Measurements from ENCODE around the gene TRAFD1.
"Not testable (repeated sequence)": the region's sequence is repeated elsewhere in the genome, so short reads cannot be mapped to it uniquely, and the experiment has no call there.

Gene TRAFD1, protein sequence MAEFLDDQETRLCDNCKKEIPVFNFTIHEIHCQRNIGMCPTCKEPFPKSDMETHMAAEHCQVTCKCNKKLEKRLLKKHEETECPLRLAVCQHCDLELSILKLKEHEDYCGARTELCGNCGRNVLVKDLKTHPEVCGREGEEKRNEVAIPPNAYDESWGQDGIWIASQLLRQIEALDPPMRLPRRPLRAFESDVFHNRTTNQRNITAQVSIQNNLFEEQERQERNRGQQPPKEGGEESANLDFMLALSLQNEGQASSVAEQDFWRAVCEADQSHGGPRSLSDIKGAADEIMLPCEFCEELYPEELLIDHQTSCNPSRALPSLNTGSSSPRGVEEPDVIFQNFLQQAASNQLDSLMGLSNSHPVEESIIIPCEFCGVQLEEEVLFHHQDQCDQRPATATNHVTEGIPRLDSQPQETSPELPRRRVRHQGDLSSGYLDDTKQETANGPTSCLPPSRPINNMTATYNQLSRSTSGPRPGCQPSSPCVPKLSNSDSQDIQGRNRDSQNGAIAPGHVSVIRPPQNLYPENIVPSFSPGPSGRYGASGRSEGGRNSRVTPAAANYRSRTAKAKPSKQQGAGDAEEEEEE

DNA sequence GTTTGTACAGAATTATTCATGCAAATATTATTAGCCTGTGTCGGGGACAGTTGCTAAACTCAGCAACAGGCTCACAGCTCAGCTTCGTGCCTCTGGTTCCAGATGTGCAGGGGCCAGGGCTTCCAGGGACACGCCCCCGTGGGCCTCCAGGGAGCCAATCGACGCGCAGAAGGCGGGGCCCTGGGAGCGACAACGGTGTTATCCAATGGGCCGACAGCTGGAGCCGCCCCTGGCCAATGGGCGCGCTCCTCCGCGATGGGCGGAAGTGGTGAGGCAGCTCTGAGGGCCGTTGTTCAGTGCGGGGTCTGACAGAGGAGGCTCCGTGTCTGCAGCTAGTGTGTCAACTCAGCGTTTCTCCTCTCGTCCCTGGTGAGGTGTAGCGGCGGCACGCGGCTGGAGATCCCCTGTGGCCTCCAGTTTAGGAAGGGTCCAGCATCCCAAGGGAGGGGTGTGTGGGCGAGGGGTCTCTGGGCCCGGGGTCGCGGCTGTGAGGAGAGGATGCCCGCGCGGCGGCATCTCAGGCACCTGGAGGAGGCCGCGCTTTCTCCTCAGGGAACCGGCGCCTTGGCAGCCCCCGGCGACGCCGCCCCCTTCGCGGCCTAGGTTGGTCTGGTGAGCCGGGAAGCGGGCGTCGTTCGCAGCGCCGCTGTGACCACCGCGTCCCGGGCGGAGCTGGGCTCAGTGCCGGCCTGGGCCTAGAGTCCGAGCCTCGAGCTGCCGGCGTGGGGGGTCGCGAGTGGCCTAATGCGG lies at the start of gene TRAFD1:
TRAFD1 (plus strand) TSS at position 311 of the 750 bp plus-strand sequence. CDS start 4,963 bp downstream, outside the sequence.
- peak; percentile 94 for DNase-seq (ENCODE audit: low read depth)

DNA sequence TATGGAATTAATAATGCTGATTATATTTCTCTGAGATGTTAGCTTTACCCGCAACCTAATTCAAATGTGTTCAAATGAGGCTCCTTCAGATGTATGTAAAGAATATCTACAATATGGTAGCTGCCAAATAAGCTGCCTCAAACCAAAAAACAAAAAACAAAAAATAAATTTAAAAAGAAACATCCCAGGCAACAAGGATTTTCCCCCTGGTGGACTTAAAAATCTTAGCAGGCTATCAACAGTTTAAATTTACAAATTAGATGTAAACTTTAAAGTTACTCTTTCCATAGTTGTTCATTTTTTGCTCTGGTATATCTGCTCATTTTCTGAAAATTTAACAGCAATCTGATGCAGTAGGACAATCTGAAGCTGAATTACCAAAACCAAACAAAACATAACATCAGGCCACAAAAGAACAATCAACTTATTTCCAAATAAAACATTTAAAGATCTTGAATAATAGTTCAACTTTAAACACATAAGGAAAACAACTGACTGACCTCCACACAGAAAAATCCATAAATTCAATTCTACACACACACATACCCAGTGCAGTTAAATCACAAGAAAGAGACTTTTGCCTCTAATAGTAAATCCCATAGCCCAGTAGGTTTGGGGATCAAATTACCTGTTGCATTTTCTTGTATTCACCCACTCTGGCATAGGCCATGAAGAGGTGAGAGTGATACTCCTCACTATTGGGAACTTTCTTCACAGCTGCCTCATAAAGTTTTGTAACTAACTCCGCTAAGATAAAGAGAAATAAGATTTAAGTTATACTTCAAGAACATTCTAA lies 38.1 kb upstream of the TRAFD1 start:
- no peak for DNase-seq (ENCODE audit: low read depth)

DNA sequence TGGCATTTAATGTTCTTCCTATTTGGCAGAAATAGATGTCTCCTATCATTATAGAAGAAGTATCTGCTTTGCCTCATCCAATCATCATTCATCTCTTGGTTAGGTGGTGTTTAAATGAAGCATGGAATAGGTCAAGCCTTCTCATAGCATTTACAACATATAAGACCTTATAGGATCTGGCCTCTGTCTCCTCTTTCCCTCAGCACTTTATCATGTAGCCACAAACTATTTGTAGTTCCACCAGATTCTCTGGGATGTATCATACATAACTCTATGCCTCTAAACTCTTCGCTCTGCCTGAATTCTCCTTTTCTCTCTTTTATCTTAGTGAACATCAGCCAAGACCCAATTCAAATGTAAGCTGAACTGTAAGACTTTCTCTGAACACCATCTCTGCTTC lies 37.5 kb upstream of the TRAFD1 start:
- peak; percentile 90 for DNase-seq (ENCODE audit: low read depth)

DNA sequence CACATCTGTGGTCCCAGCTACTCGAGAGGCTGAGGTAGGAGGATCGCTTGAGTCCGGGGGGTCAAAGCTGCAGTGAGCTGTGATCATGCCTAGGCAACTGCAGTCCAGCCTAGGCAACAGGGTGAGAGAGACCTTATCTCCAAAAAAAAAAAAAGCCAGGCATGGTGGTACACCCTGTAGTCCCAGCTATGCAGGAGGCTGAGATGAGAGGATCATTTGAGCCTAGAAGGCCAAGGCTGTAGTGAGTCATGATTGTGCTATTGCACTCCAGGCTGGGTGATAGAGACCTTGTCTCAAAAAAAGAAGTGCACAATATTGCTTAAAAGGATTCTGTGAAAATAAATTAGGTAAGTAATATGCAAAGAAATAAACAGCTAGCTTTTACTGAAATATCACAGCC lies 33.8 kb upstream of the TRAFD1 start:
- no peak for DNase-seq (ENCODE audit: low read depth)

DNA sequence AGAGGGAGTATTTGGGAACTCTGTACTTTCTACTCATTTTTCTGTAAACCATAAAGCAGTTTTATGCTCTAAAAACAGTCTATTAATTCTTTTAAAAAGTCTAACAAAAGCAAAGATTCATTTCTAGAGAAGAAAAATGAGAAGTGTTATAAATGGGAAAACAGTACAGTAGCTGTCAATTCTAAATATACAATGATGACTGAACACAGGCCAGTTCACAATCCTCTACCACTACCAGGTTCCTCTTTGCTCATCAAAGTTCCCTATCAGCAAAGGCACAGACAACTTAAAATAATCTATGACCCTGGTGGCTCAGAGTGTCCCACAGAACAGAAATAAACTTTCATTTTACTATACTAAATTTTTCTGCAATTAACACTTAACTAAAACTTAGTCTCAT lies 29.3 kb upstream of the TRAFD1 start:
- DNase-seq (ENCODE audit: low read depth): no peak

DNA sequence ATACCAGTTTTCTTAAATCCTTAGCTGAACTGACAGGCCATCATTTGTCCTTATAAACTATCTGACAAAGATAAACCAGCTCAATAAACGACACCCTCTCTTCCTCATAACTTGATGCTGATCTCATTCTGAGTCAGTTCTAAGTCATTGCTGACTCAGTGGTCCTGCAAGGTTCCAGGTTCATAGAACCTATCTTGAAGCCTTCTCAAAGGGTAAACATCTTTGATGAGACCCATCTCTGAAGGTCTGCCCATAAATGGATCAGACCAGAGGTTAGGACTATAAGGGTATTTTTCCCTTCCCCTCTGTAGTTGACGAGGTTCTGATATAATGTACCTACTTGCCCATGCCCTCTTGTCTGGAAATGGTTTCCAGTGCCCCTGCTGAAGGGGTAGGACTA lies 28.7 kb upstream of the TRAFD1 start:
- DNase-seq (ENCODE audit: low read depth): peak; percentile 76

DNA sequence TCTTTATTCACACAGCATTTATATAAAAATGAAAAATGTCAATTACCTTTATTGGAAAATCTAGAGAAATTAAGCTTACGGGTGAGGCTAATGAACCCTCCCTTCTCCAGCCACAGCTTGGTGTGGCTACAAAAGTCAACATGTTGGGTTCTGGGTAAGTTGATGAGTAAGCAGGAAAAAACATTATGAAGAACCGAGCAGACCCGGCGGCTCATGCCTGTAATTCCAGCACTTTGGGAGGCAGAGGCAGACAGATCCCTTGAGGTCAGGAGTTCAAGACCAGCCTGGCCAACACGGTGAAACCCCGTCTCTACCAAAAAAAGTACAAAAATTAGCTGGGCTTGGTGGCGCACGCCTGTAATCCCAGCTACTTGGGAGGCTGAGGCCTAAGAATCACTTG lies 27.7 kb upstream of the TRAFD1 start:
- no peak for DNase-seq (ENCODE audit: low read depth)

DNA sequence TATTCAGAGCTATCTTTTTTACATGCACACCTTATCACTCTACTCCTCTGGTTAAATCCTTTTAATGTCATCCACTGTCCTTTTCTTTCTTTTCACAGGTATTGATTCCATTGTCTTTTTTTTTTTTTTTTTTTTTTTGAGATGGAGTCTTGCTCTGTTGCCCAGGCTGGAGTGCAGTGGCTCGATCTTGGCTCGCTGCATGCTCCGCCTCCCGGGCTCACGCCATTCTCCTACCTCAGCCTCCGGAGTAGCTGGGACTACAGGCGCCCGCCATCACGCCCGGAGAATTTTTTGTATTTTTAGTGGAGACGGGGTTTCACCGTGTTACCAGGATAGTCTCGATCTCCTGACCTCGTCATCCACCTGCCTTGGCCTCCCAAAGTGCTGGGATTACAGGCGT lies 24.9 kb upstream of the TRAFD1 start:
- DNase-seq (ENCODE audit: low read depth): not testable (repeated sequence)

DNA sequence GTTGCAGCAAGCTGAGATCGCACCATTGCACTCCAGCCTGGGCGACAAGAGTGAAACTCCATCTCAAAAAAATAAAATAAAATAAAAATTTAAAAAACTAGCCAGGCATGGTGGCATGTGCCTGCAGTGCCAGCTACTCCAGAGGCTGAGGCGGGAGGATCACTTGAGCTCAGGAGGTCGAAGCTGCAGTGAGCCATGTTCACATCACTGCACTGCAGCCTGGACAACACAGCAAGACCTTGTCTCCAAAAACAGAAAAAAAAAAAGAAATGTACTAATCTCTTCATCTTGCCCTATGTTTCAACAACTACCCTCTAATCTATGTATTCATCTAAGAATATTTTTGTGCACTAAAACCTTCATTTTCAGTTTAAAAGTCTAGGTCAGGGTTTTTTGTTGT lies 23.2 kb upstream of the TRAFD1 start:
- no peak for DNase-seq (ENCODE audit: low read depth)

DNA sequence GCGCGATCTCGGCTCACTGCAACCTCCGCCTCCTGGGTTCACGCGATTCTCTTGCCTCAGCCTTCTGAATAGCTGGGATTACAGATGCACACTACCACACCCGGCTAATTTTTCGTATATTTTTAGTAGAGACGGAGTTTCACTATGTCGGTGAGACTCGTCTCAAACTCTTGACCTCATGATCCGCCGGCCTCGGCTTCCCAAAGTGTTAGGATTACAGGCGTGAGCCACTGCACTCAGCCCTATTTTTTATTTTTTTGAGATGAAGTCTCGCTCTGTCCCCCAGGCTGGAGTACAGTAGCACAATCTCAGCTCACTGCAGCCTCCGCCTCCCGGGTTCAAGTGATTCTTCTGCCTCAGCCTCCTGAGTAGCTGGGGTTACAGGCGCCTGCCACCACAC lies 22.6 kb upstream of the TRAFD1 start:
- not testable (repeated sequence) for DNase-seq (ENCODE audit: low read depth)

DNA sequence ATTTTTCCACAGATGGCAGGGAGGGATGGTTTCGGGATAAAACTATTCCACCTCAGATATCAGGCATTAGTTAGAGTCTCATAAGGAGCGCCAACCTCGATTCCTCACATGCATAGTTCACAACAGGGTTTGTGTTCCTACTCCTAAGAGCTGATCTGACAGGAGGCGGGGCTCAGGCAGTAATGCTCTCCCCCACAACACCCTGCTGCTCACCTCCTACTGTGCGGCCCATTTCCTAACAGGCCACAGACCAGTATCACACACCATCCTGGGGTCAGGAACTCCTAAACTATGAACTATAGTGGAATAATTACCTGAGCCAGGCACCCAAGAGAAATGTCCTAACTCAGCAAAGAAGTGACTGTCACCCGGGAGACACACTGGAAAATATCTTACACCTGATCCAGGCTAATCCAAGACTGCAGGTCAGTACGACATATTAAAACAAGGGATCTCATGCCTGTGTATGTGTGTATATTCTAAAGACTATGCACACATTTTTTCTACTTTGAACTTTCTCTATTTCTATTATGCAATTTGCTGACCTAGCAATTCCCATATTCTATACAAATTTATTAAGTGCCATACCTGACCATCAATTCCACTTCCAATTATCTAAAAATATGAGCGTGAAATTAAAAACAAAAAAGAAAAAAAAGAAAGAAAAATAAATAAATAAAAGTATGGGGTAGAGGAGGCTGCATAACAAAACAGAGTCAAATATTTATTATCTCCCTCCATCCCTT lies 21.4 kb upstream of the TRAFD1 start:
- DNase-seq (ENCODE audit: low read depth): no peak

DNA sequence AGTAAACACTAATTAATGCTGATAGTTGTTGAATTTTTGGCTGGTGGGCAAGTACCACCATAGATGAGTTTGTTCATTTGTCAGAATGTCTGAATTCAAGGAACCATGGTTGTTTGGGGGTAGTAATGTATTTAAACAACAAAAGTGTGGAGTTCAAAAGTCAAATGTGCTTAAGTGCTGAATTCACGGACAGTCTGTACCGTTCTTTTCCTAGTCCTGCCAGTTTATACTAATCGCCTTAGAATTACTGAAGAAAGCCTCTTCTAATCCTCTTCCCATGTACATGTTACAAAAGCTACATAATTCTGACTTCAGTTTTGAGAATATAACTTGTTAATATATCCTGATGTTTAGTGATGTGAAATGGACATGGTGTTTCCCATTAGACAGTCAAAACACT lies 19.5 kb upstream of the TRAFD1 start:
- no peak for DNase-seq (ENCODE audit: low read depth)

DNA sequence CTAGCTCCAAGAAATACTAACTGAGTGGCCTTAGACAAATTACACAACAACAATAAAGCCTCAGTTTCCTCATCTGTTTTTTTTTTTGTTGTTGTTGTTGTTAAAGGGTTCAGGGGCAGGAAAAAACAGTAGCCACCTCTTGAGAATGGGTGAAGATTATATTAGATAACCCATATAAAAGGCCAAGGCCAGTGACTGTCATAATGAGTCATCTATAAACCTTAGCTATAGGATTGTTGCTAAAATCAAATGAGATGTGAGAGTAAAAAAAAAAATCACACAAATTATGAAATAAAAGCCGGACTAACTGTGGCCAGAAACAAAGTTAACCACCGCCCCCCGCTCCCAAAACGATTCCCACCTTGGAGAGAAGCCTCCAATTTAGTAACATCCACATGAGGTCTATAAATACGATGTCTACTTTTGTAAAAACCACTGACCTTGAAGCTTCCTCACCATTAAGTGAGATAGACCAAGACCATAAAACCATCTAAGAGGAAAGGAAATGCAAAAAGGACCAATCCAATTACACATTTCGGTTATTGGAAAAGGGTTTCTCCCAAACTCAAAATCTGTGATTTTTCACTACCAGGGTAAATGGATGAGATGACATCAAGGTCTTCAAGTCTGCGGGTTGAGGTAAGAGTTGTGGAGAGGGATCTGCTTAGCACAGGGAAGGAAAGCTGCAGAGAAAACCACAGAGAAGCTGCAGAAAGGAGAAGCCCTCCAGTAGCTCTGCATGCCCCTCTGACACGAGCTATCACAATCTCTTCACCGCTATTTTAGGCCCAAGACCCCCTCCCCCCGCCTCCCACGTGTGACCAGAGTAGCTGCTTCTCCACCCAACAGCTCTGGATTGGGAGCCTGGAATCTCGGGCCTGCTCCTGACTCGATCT lies 17.8 kb upstream of the TRAFD1 start:
- peak; percentile 35 for DNase-seq (ENCODE audit: low read depth)

DNA sequence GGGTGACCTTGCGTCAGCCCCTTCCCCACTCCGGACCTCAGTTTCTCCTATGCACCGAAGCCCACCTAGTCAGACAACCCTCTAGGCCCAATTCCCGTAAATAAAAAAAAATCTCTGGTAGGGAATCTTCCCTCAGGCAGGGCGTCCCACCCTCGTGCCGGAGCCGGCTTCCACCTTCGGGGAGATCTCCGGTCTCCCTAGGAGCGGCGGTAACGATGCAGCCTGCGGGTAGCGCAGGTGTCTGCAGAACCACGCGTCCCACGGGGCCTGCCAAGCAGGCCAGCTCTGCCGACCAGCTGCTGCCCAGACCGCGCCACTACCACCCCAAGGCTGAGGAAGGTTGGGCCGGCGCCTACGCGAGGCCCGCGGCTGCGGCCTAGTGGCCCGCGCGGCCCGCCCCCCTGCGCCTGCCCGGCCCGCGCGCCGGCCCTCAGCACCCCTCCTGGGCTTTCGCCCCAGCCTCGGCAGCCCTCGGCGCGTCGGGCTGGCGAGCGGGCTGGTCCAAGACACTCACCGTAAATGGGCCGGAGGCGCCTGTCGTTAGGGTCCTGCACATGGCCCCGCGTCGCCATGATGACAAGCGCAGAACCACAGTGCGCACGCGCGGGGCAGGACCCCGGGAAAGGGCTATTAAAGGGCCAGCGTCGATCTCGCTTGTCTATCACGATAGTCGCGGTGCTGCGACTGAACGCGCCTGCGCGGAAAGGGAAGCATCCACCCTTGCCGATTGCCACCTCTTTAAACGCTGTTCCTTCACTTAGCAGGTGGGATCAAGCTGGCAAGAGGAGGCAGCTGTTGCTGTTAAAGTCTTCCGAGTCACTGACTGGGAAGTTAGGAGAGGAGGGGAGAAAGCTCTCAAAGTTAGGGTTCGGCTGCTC lies 16.9 kb upstream of the TRAFD1 start, which contains the start of gene NAA25:
NAA25 (minus strand) TSS at position 582 of the 878 bp plus-strand sequence; CDS start at position 572, 10 bp downstream.
- DNase-seq (ENCODE audit: low read depth): peak; percentile 70

DNA sequence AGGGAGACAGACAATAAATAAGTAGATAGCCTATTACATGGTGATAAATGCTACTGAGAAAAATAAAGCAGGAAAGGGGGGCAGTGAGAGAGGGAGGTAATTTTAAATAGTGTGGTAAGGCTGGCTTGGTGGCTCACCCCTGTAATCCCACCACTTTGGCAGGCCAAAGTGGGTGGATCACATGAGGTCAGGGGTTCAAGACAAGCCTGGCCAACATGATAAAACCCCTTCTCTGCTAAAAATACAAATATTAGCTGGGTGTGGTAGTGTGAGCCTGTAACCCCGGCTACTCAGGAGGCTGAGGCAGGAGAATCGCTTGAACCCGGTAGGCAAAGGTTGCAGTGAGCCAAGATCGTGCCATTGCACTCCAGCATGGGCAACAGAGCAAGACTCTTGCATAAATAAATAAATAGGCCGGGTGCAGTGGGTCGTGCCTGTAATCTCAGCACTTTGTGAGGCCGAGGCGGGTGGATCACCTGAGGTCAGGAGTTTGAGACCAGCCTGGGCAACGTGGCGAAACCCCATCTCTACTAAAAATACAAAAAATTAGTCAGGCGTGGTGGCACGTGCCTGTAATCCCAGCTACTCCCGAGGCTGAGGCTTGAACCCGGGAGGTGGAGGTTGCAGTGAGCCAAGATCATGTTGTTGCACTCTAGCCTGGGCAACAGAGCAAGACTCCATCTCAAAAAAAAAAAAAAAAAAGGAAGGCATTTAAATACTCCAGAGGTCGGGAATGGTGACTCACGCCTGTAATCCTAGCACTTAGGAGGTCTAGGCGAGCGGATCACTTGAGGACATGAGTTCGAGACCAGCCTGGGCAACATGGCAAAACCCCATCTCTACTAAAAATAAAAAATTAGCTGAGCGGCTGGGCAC lies 14.3 kb upstream of the TRAFD1 start:
- DNase-seq (ENCODE audit: low read depth): not testable (repeated sequence)

DNA sequence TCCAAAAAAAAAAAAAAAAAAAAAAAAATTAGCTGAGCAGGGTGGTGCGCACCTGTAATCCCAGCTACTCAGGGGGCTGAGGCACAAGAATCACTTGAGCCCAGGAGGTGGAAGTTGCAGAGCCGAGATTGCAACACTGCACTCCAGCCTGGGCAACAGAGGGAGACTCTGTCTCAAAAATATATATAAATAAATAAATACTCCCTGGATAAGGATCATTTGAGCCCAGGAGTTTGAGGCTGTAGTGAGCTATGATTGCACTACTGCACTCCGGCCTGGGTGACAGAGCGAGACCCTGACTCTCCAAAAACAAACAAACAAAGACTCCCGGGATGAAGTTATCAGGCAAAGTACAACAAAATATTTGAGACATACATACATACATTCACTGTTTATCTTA lies 13.4 kb upstream of the TRAFD1 start:
- no peak for DNase-seq (ENCODE audit: low read depth)

DNA sequence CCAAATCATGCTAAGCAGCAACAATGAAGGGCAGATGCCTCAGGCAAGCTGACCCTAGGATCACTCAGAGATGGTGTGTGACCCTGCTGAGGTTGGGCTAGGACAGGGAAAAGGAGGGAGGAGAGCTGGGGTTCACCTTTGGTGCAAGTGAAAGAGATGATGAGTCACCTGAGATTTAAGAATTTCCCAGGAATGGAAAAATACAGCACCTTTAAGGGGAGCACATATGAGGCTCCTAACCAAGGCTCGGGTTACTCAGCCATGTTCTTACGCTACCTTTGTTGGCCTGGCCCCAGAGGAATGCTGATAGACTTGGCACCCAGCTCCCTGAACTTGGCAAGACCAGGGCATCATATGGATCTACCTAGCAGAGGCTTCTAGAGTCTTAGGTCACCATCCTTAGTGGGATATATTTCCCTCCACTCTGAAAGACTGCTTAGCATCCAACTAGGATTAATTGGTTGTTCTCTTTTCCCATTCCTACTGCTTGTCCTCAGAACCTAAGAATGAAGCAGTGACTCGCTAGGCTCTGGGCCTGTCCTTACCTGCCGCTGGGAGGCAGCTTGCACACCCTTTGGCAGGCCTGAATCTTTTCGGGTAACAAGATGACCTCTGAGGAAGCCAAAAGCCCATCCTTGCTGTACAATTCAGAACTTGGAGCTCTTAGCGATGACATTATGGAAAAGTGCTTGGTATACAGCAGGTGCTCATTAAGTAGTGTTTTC lies 12.8 kb upstream of the TRAFD1 start:
- no peak for DNase-seq (ENCODE audit: low read depth)

All from amniotic epithelial cell (primary cell).